Vagina (tissue), 2 donors: Measurements from ENCODE around the gene ARL2BP. TPM values are rescaled to one million over a fixed set of nuclear protein-coding genes. Genes with fewer than 3 reads are reported as not detected.

ENCODE experiments used
- DNase-seq, 2 donors: peaks; one replicate each; pipeline ENCODE4 v3.0.0-alpha.2; 2017; ENCODE audit errors: extremely low spot score in 2 of 2
- H3K27ac ChIP-seq: fragments of 200-600 bp; sonication (generic); one replicate; pipeline ENCODE4 v1.5.1; 2019
- H3K27me3 ChIP-seq: fragments of 200-600 bp; sonication (generic); one replicate; pipeline ENCODE4 v1.5.1; 2019
- H3K36me3 ChIP-seq, 2 donors: fragments of 200-600 bp; sonication (generic); one replicate each; pipeline ENCODE4 v1.5.1; 2017 to 2019
- H3K4me1 ChIP-seq: fragments of 200-600 bp; sonication (generic); one replicate; pipeline ENCODE4 v1.5.1; 2019
- H3K4me3 ChIP-seq, 2 donors: fragments of 200-600 bp; sonication (generic); 1 replicate in 1 of 2; 2 replicates in 1 of 2; pipeline ENCODE4 v1.5.1; 2016 to 2019
- H3K9me3 ChIP-seq: fragments of 200-600 bp; sonication (generic); one replicate; pipeline ENCODE4 v1.5.1; 2019
- POLR2A ChIP-seq, 2 donors: fragments of 450-650 bp; IDR thresholded peaks; one replicate each; pipeline ENCODE4 v1.6.1; 2017; ENCODE audit warnings: antibody characterized with exemption in 2 of 2, mild to moderate bottlenecking in 2 of 2, moderate library complexity in 2 of 2
- POLR2AphosphoS5 ChIP-seq, 2 donors: sonication (generic); formaldehyde crosslinking; IDR thresholded peaks; one replicate each; pipeline ENCODE4 v1.9.0; 2017; ENCODE audit warnings: antibody characterized with exemption in 2 of 2, mild to moderate bottlenecking in 2 of 2, low read depth in 1 of 2; ENCODE audit not compliant: insufficient read depth in 1 of 2
- intact Hi-C: fragments of 100-400 bp; cut with DNase I; formaldehyde crosslinking; loops from one replicate; pipeline ENCODE4 v1.15.1; 2023
- total RNA-seq: library from RNA; depleted of rRNA; stranded (reverse); fragments of >200 nt; gene quantifications from one replicate; pipeline ENCODE4 v1.2.3, GENCODE V29; 2016
- TF ChIP-seq, protein P1 (sequence below), 3 experiments: fragments of 450-650 bp in 2 of 3; fragments of 200-600 bp in 1 of 3; sonication (generic) in 1 of 3; IDR thresholded peaks; one replicate each; pipeline ENCODE4 v1.5.1; 2017 to 2019; ENCODE audit warnings: antibody characterized with exemption in 3 of 3, mild to moderate bottlenecking in 2 of 3, moderate library complexity in 2 of 3

ARL2BP gene
- total RNA-seq, 1 donor from 2014 or later = 44.7 TPM

DNA sequence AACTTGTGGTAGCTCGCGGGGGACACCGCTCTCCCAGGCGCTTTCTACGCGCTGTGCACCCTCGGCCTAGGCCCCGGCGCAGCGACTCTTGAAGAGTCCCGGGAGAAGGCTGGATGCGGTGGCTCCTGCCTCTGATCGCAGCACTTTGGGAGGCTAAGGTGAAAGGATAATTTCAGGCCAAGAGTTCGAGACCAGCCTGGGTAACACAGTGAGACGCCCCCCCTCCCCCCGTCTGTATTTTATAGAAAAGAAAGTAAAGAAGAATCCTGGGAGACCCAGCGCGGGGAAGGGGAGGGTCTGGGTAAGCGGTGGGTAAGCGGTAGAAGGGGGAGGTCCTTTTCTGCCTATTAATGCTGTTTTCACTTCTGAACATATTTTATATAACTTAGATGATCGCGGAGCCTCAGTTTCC lies 39.9 kb downstream of the ARL2BP start:
- DNase-seq = no peak
- Histone ChIP-seq H3K27ac (peak overlapping the region; percentile 57), H3K4me1 (peaks cover 25% of the 10 kb centered on the region), H3K27me3 (no peaks in the 10 kb centered on the region), H3K36me3 (no peaks in the 10 kb centered on the region), H3K9me3 (no peaks in the 10 kb centered on the region), H3K4me3 (peak overlapping the region; percentile 55 to 57)
- intact Hi-C loops = no loop called here
- TF ChIP-seq POLR2A (IDR thresholded peaks at IDR 0.05) (no peak), POLR2AphosphoS5 (IDR thresholded peaks at IDR 0.05; ENCODE audit: insufficient read depth in 1 of 2, low read depth in 1 of 2) (no peak)
- TF ChIP-seq, protein P1, sequence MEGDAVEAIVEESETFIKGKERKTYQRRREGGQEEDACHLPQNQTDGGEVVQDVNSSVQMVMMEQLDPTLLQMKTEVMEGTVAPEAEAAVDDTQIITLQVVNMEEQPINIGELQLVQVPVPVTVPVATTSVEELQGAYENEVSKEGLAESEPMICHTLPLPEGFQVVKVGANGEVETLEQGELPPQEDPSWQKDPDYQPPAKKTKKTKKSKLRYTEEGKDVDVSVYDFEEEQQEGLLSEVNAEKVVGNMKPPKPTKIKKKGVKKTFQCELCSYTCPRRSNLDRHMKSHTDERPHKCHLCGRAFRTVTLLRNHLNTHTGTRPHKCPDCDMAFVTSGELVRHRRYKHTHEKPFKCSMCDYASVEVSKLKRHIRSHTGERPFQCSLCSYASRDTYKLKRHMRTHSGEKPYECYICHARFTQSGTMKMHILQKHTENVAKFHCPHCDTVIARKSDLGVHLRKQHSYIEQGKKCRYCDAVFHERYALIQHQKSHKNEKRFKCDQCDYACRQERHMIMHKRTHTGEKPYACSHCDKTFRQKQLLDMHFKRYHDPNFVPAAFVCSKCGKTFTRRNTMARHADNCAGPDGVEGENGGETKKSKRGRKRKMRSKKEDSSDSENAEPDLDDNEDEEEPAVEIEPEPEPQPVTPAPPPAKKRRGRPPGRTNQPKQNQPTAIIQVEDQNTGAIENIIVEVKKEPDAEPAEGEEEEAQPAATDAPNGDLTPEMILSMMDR (IDR thresholded peaks at IDR 0.05) = no peak

DNA sequence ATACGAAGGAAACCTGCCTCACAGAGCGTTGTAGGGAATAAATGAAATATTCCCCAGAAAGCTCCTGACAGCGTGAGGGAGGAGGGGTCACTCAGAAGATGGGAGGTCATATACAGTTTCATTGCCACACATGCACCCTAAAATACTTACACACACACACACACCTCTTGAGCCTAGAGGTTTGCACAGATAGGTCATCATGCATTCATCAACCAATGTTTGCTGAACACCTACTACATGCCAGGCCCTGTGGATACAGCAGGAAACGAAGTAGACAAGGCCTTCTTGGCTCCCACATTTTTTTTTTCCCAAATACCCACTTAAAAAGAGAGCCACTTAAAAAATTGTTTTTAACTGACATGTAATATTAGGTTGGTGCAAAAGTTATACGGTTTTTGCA lies 40.3 kb downstream of the ARL2BP start:
- H3K27me3 ChIP-seq = no peaks in the 10 kb centered on the region
- intact Hi-C loops = no loop called here
- peaks cover 21% of the 10 kb centered on the region for H3K4me1 ChIP-seq
- no peak overlapping the region for H3K4me3 ChIP-seq
- H3K9me3 ChIP-seq = no peaks in the 10 kb centered on the region
- TF ChIP-seq, protein P1 (IDR thresholded peaks at IDR 0.05) = no peak
- H3K27ac ChIP-seq = no peak overlapping the region
- H3K36me3 ChIP-seq = no peaks in the 10 kb centered on the region
- no peak for DNase-seq

- intact Hi-C loops = no loop called here
- H3K27ac ChIP-seq = no peak overlapping the region
These were observed 44.6 kb downstream of the ARL2BP start for GRCh38 chr16:57289391-57290257.

DNA sequence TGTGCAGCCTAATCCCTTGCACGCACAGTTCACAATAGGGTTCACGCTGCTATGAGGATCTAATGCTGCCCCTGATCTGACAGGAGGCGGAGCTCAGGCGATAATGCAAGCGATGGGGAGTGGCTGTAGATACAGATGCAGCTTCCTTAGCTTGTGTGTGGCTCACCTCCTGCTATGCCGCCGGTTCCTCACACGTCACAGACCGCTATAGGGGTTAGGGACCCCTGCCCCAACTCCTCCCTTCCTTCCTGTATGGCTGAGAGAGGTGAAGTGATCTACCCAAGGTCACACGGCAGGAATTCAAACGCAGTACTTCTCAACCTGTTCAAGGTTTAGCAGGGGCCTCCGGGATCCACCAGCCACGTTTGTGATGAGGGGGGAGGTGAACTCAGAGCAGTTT lies 52.8 kb downstream of the ARL2BP start:
- H3K4me3 ChIP-seq = no peak overlapping the region
- intact Hi-C loops = no loop called here
- no peaks in the 10 kb centered on the region for H3K9me3 ChIP-seq
- H3K36me3 ChIP-seq = no peaks in the 10 kb centered on the region
- H3K27ac ChIP-seq = no peak overlapping the region
- peaks cover 16% of the 10 kb centered on the region for H3K4me1 ChIP-seq
- TF ChIP-seq POLR2AphosphoS5 (IDR thresholded peaks at IDR 0.05; ENCODE audit: insufficient read depth in 1 of 2, low read depth in 1 of 2) (no peak), POLR2A (IDR thresholded peaks at IDR 0.05) (no peak)
- TF ChIP-seq, protein P1 (IDR thresholded peaks at IDR 0.05) = no peak
- DNase-seq = no peak
- H3K27me3 ChIP-seq = no peaks in the 10 kb centered on the region

More at GRCh38 chr16:57289391-57290257, 44.6 kb downstream of the ARL2BP start:
- Histone ChIP-seq H3K36me3 (no peaks in the 10 kb centered on the region), H3K4me3 (no peak overlapping the region), H3K9me3 (no peaks in the 10 kb centered on the region), H3K4me1 (no peaks in the 10 kb centered on the region), H3K27me3 (no peaks in the 10 kb centered on the region)
- TF ChIP-seq POLR2AphosphoS5 (IDR thresholded peaks at IDR 0.05; ENCODE audit: insufficient read depth in 1 of 2, low read depth in 1 of 2) = no peak
- TF ChIP-seq POLR2A (IDR thresholded peaks at IDR 0.05) = no peak
- TF ChIP-seq, protein P1 (IDR thresholded peaks at IDR 0.05) = no peak
- no peak for DNase-seq

GRCh38 chr16:57299009-57299718 lies 54.1 kb downstream of the ARL2BP start:
- no peak for DNase-seq
- intact Hi-C loops = no loop called here
- no peaks in the 10 kb centered on the region for H3K36me3 ChIP-seq
- H3K27ac ChIP-seq = peak overlapping the region; percentile 98
- H3K27me3 ChIP-seq = no peaks in the 10 kb centered on the region
- H3K4me3 ChIP-seq = peak overlapping the region; percentile 46 to 56
- no peak for TF ChIP-seq POLR2AphosphoS5 (IDR thresholded peaks at IDR 0.05; ENCODE audit: insufficient read depth in 1 of 2, low read depth in 1 of 2)
- TF ChIP-seq POLR2A (IDR thresholded peaks at IDR 0.05) = no peak
- TF ChIP-seq, protein P1 (IDR thresholded peaks at IDR 0.05) = no peak
- H3K4me1 ChIP-seq = peaks cover 16% of the 10 kb centered on the region
- no peaks in the 10 kb centered on the region for H3K9me3 ChIP-seq
